Trophoblast cell (in vitro differentiated cells and primary cell): ENCODE results near the gene KCNJ6.

ENCODE experiments used
- DNase-seq, 2 donors: peaks; one replicate each; pipeline ENCODE4 v3.0.0-alpha.2; 2016
- H2AFZ ChIP-seq: 2 replicates; pipeline ENCODE4 v1.6.1; 2013; ENCODE audit warnings: low read length, moderate library complexity, mild to moderate bottlenecking; ENCODE audit not compliant: insufficient read depth, poor library complexity
- H2AK5ac ChIP-seq: 2 replicates; pipeline ENCODE4 v1.6.1; 2013; ENCODE audit warnings: mild to moderate bottlenecking, low read length
- H2BK120ac ChIP-seq: 2 replicates; pipeline ENCODE4 v1.6.1; 2013; ENCODE audit warnings: low read length, mild to moderate bottlenecking, moderate library complexity; ENCODE audit not compliant: insufficient read depth, poor library complexity
- H2BK12ac ChIP-seq: 2 replicates; pipeline ENCODE4 v1.6.1; 2013; ENCODE audit warnings: mild to moderate bottlenecking, low read length, moderate library complexity
- H2BK5ac ChIP-seq: 2 replicates; pipeline ENCODE4 v1.6.1; 2013; ENCODE audit warnings: low read length, low read depth, moderate library complexity, mild to moderate bottlenecking; ENCODE audit not compliant: poor library complexity
- H3K14ac ChIP-seq: 2 replicates; pipeline ENCODE4 v1.6.1; 2013; ENCODE audit warnings: mild to moderate bottlenecking, low read length
- H3K18ac ChIP-seq: 2 replicates; pipeline ENCODE4 v1.6.1; 2013; ENCODE audit warnings: mild to moderate bottlenecking, low read length
- H3K23ac ChIP-seq: 2 replicates; pipeline ENCODE4 v1.6.1; 2013; ENCODE audit warnings: low read length
- H3K27ac ChIP-seq: 2 replicates; pipeline ENCODE4 v1.5.1; 2013; ENCODE audit warnings: low read depth, mild to moderate bottlenecking, inconsistent platforms, low read length, moderate library complexity
- H3K27me3 ChIP-seq: 2 replicates; pipeline ENCODE4 v1.6.1; 2013; ENCODE audit warnings: inconsistent platforms, mild to moderate bottlenecking, low read length, moderate library complexity; ENCODE audit not compliant: insufficient read depth
- H3K36me3 ChIP-seq, 2 experiments: 1 replicate in 1 of 2; 2 replicates in 1 of 2; pipeline ENCODE4 v1.6.1; 2013; ENCODE audit warnings: low read length in 2 of 2, mild to moderate bottlenecking in 2 of 2, moderate library complexity in 1 of 2; ENCODE audit not compliant: insufficient read depth in 2 of 2, control insufficient read depth in 1 of 2
- H3K4ac ChIP-seq: 2 replicates; pipeline ENCODE4 v1.6.1; 2013; ENCODE audit warnings: low read depth, mild to moderate bottlenecking, low read length, moderate library complexity
- H3K4me1 ChIP-seq, 2 experiments: 1 replicate in 1 of 2; 2 replicates in 1 of 2; pipeline ENCODE4 v1.6.1; 2013; ENCODE audit warnings: low read length in 2 of 2, mild to moderate bottlenecking in 2 of 2, moderate library complexity in 1 of 2; ENCODE audit not compliant: insufficient read depth in 2 of 2, control insufficient read depth in 1 of 2
- H3K4me2 ChIP-seq: 2 replicates; pipeline ENCODE4 v1.6.1; 2013; ENCODE audit warnings: inconsistent platforms, mild to moderate bottlenecking, low read length, moderate library complexity
- H3K4me3 ChIP-seq: 2 replicates; pipeline ENCODE4 v1.5.1; 2013; ENCODE audit warnings: mild to moderate bottlenecking, low read depth, low read length, inconsistent platforms
- H3K79me1 ChIP-seq: one replicate; pipeline ENCODE4 v1.6.1; 2013; ENCODE audit warnings: low read length
- H3K79me2 ChIP-seq: 2 replicates; pipeline ENCODE4 v1.6.1; 2013; ENCODE audit warnings: low read length, mild to moderate bottlenecking; ENCODE audit not compliant: control insufficient read depth, insufficient read depth, poor library complexity
- H3K9ac ChIP-seq: 2 replicates; pipeline ENCODE4 v1.6.1; 2013; ENCODE audit warnings: mild to moderate bottlenecking, low read length
- H3K9me3 ChIP-seq: 2 replicates; pipeline ENCODE4 v1.6.1; 2013; ENCODE audit warnings: low read depth, mild to moderate bottlenecking, control low read depth, inconsistent platforms, low read length; ENCODE audit not compliant: insufficient read depth
- H4K12ac ChIP-seq: 2 replicates; pipeline ENCODE4 v1.6.1; 2013; ENCODE audit warnings: low read depth, mild to moderate bottlenecking, low read length, moderate library complexity
- H4K8ac ChIP-seq: 2 replicates; pipeline ENCODE4 v1.6.1; 2013; ENCODE audit warnings: low read depth, mild to moderate bottlenecking, low read length, moderate library complexity
- H4K91ac ChIP-seq: one replicate; pipeline ENCODE4 v1.6.1; 2013; ENCODE audit warnings: low read depth, mild to moderate bottlenecking, low read length, moderate library complexity
- WGBS: extraction: QIAGEN DNeasy Blood & Tissue Kit; methylation state at CpG from one replicate; pipeline ENCODE4 v1.1.7; 2013; ENCODE audit warnings: missing lambda C conversion rate; ENCODE audit not compliant: insufficient read length, insufficient coverage; ENCODE audit errors: extremely low coverage; 5-methylcytosine and 5-hydroxymethylcytosine counted together

Gene KCNJ6

DNA sequence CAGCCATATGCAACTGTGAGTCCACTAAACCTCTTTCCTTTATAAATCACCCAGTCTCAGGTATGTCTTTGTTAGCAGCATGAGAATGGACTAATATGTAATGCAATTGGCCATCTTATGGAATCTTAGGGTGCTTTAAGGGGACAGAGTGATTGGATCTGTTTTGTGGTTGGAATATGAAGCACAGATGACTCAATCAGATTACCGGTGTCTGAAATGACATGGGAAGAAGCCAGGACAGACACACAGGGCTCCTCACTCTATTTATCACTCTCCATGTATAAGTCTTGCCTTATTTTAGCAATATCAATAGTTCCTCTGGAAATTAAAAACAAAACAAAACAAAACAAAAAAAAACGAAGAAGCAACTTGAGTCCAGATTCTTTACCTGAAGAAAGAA is 12.9 kb downstream of the KCNJ6 start:
- WGBS = no CpG with 5 or more reads among the region's 2 CpGs
- H3K27ac ChIP-seq = no peak overlapping the region
- H4K12ac ChIP-seq = no peak overlapping the region
- no peak overlapping the region for H3K14ac ChIP-seq
- H4K8ac ChIP-seq = no peak overlapping the region
- no peak overlapping the region for H2BK12ac ChIP-seq
- no peak overlapping the region for H3K4me3 ChIP-seq
- no peak overlapping the region for H2AFZ ChIP-seq
- H3K9ac ChIP-seq = no peak overlapping the region
- H2BK120ac ChIP-seq = no peak overlapping the region
- H3K79me1 ChIP-seq = no peaks in the 10 kb centered on the region
- H3K4me2 ChIP-seq = no peak overlapping the region
- no peak overlapping the region for H3K18ac ChIP-seq
- H3K36me3 ChIP-seq = no peaks in the 10 kb centered on the region
- H3K27me3 ChIP-seq = no peaks in the 10 kb centered on the region
- no peaks in the 10 kb centered on the region for H3K79me2 ChIP-seq
- DNase-seq = no peak
- H3K4me1 ChIP-seq = no peaks in the 10 kb centered on the region
- H3K4ac ChIP-seq = no peak overlapping the region
- H4K91ac ChIP-seq = no peak overlapping the region
- no peaks in the 10 kb centered on the region for H3K9me3 ChIP-seq
- H2AK5ac ChIP-seq = no peak overlapping the region
- no peak overlapping the region for H3K23ac ChIP-seq
- H2BK5ac ChIP-seq = no peak overlapping the region

DNA sequence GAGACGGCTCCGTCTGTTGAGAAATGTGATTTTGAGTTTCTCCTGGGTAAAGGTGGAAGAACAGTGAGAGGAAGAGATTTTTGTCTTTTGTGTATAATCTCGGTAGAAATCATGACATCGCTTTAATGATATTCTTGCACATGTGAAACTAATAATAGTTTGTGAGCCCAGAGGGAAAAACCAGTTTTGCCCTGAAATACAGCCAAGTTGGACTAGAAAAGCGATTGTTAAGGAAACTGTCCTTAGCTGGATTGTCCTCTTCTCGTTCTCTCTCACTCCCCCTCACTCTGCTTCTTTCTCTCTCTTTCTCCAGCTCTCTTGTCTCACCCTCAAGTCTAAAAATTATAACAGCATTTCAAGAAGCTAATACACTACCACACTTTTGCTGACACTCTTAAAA is 17.1 kb downstream of the KCNJ6 start:
- no peaks in the 10 kb centered on the region for H3K79me2 ChIP-seq
- no peak overlapping the region for H3K14ac ChIP-seq
- no peak overlapping the region for H3K4ac ChIP-seq
- H4K8ac ChIP-seq = no peak overlapping the region
- no peak overlapping the region for H3K9ac ChIP-seq
- peaks cover 3% of the 10 kb centered on the region for H3K9me3 ChIP-seq
- no peaks in the 10 kb centered on the region for H3K79me1 ChIP-seq
- no peak overlapping the region for H4K12ac ChIP-seq
- H2BK5ac ChIP-seq = no peak overlapping the region
- H4K91ac ChIP-seq = no peak overlapping the region
- no peaks in the 10 kb centered on the region for H3K27me3 ChIP-seq
- H3K18ac ChIP-seq = no peak overlapping the region
- H3K4me1 ChIP-seq = no peaks in the 10 kb centered on the region
- no CpG with 5 or more reads among the region's 6 CpGs for whole genome bisulfite sequencing
- no peak for DNase-seq
- no peak overlapping the region for H3K4me3 ChIP-seq
- no peak overlapping the region for H2AFZ ChIP-seq
- H2AK5ac ChIP-seq = no peak overlapping the region
- no peak overlapping the region for H3K23ac ChIP-seq
- no peak overlapping the region for H3K4me2 ChIP-seq
- no peak overlapping the region for H2BK120ac ChIP-seq
- H3K27ac ChIP-seq = no peak overlapping the region
- no peaks in the 10 kb centered on the region for H3K36me3 ChIP-seq
- H2BK12ac ChIP-seq = no peak overlapping the region

GRCh38 chr21:37896788-37897187 is 19.5 kb downstream of the KCNJ6 start:
- no peak for DNase-seq
- Histone ChIP-seq H3K4me3 (no peak overlapping the region), H4K8ac (no peak overlapping the region), H3K18ac (no peak overlapping the region), H2AK5ac (no peak overlapping the region), H2AFZ (no peak overlapping the region), H3K4me1 (no peaks in the 10 kb centered on the region), H2BK5ac (no peak overlapping the region), H3K36me3 (no peaks in the 10 kb centered on the region), H3K4me2 (no peak overlapping the region), H4K91ac (no peak overlapping the region), H3K23ac (no peak overlapping the region), H3K79me1 (no peaks in the 10 kb centered on the region), H3K9ac (no peak overlapping the region), H4K12ac (no peak overlapping the region), H3K79me2 (no peaks in the 10 kb centered on the region), H3K27ac (no peak overlapping the region), H3K14ac (no peak overlapping the region), H2BK120ac (no peak overlapping the region), H3K27me3 (no peaks in the 10 kb centered on the region), H2BK12ac (no peak overlapping the region), H3K4ac (no peak overlapping the region), H3K9me3 (peaks cover 3% of the 10 kb centered on the region)
- WGBS = no CpG with 5 or more reads among the region's 5 CpGs

DNA sequence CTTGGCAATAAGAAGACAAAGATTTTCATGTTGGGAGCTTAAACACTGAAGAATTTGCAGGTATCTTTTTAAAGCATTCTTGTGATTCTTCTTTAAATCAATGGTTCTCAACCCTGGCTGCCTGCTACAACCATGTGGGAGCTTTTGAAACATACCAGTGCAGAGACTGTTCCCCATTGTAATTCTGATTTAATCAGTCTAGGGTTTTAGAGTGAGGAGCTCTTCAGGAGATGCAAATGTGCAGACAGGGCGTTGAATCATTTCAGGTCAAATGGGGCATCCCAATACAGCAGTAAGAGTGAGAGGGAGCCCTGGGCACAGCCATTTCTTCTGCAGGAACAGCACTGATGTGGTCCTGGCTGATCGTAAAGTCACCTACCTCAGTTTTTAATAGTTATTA is 24.3 kb downstream of the KCNJ6 start:
- Histone ChIP-seq H3K4me3 (no peak overlapping the region), H4K12ac (no peak overlapping the region), H2AFZ (no peak overlapping the region), H3K14ac (no peak overlapping the region), H3K36me3 (no peaks in the 10 kb centered on the region), H2BK12ac (no peak overlapping the region), H3K18ac (no peak overlapping the region), H3K79me1 (no peaks in the 10 kb centered on the region), H3K79me2 (no peaks in the 10 kb centered on the region), H4K91ac (no peak overlapping the region), H4K8ac (no peak overlapping the region), H3K4ac (no peak overlapping the region), H2AK5ac (no peak overlapping the region), H3K4me2 (no peak overlapping the region), H3K23ac (no peak overlapping the region), H3K27ac (no peak overlapping the region), H3K4me1 (no peaks in the 10 kb centered on the region), H2BK5ac (no peak overlapping the region), H2BK120ac (no peak overlapping the region), H3K27me3 (no peaks in the 10 kb centered on the region), H3K9me3 (peaks cover 3% of the 10 kb centered on the region), H3K9ac (no peak overlapping the region)
- no peak for DNase-seq
- WGBS = no CpG with 5 or more reads among the region's 2 CpGs
